Small intestine (tissue), 7 donors: Measurements from ENCODE around the gene GRHL1. TPM values are rescaled to one million over a fixed set of nuclear protein-coding genes. Genes with fewer than 3 reads are reported as not detected.

Experiments
- DNase-seq, 2 donors: peaks; one replicate each; pipeline versions ENCODE4 v3.0.0 to v3.0.0-alpha.2; 2013
- FAIRE-seq: peaks from 2 replicates; lab custom pipeline; 2012; peaks lifted over from hg19 to GRCh38; lab: Jason Lieb, UNC
- H3K27ac ChIP-seq, 3 donors: one replicate each; pipeline ENCODE4 v1.5.1; 2013; ENCODE audit warnings: low read length in 2 of 3, mild to moderate bottlenecking in 2 of 3, control low read depth in 1 of 3, inconsistent platforms in 1 of 3, low read depth in 1 of 3, moderate library complexity in 1 of 3
- H3K27me3 ChIP-seq, 3 donors: one replicate each; pipeline ENCODE4 v1.6.1; 2013; ENCODE audit warnings: low read length in 3 of 3, inconsistent platforms in 1 of 3; ENCODE audit not compliant: control insufficient read depth in 3 of 3, insufficient read depth in 3 of 3
- H3K36me3 ChIP-seq, 3 donors: one replicate each; pipeline ENCODE4 v1.6.1; 2013; ENCODE audit warnings: low read length in 3 of 3, inconsistent platforms in 1 of 3, low read depth in 1 of 3, mild to moderate bottlenecking in 1 of 3, moderate library complexity in 1 of 3; ENCODE audit not compliant: control insufficient read depth in 3 of 3, insufficient read depth in 2 of 3
- H3K4me1 ChIP-seq, 3 donors: one replicate each; pipeline ENCODE4 v1.6.1; 2013; ENCODE audit warnings: low read length in 2 of 3, inconsistent platforms in 1 of 3, low read depth in 1 of 3, mild to moderate bottlenecking in 1 of 3, moderate library complexity in 1 of 3; ENCODE audit not compliant: control insufficient read depth in 3 of 3, insufficient read depth in 2 of 3
- H3K4me3 ChIP-seq, 3 donors: one replicate each; pipeline ENCODE4 v1.5.1; 2013; ENCODE audit warnings: low read length in 3 of 3, control low read depth in 1 of 3, inconsistent platforms in 1 of 3, low read depth in 1 of 3, mild to moderate bottlenecking in 1 of 3, moderate library complexity in 1 of 3
- H3K9me3 ChIP-seq, 2 donors: one replicate each; pipeline ENCODE4 v1.6.1; 2013; ENCODE audit warnings: low read depth in 1 of 2, low read length in 1 of 2; ENCODE audit not compliant: control insufficient read depth in 2 of 2, insufficient read depth in 1 of 2
- WGBS, 3 donors: extraction: QIAGEN DNeasy Blood & Tissue Kit; methylation state at CpG; one replicate each; pipeline ENCODE4 v1.1.7; 2013; 5-methylcytosine and 5-hydroxymethylcytosine counted together
- polyA plus RNA-seq, 4 donors: library from polyadenylated mRNA; stranded (reverse) in 3 of 4; unstranded in 1 of 4; fragments of 200-250 nt in 3 of 4; fragments of 120-200 nt in 1 of 4; gene quantifications; one replicate each; pipeline versions ENCODE4 v1.2.1 to v1.2.3, GENCODE V29; 2013
- donor health status: healthy with polysubstance abuse.
- donor health status: control.
- donor health status: control.
- donor health status: Bipolar disorder and iron deficiency.
- donor health status: healthy.

Gene GRHL1
- polyA plus RNA-seq, 4 donors: 0.45 to 2.3 (median 0.64) TPM

- no peak for FAIRE-seq
- Histone ChIP-seq H3K27me3 (peaks cover 0 to 4% (median 0%) of the 10 kb centered on the region in 3 donors), H3K27ac (no peak overlapping the region)
Measured at GRCh38 chr2:9941996-9942390, 9.5 kb upstream of the GRHL1 start.

GRCh38 chr2:9944330-9944758 is 7.1 kb upstream of the GRHL1 start:
- peaks cover 0 to 4% (median 2%) of the 10 kb centered on the region in 3 donors for H3K27me3 ChIP-seq
- FAIRE-seq: no peak
- H3K9me3 ChIP-seq: no peaks in the 10 kb centered on the region
- H3K36me3 ChIP-seq: no peaks in the 10 kb centered on the region
- 28 to 59% (median 40%) methylated on average over 3 of the region's 3 CpGs for WGBS, 3 donors
- no peak overlapping the region for H3K27ac ChIP-seq
- no peak overlapping the region for H3K4me3 ChIP-seq
- H3K4me1 ChIP-seq: peaks cover 0 to 8% (median 0%) of the 10 kb centered on the region in 3 donors
- DNase-seq: no peak

More at GRCh38 chr2:9941996-9942390, 9.5 kb upstream of the GRHL1 start:
- Histone ChIP-seq H3K4me1 (peaks cover 0 to 9% (median 0%) of the 10 kb centered on the region in 3 donors), H3K36me3 (no peaks in the 10 kb centered on the region), H3K9me3 (no peaks in the 10 kb centered on the region), H3K4me3 (no peak overlapping the region)
- DNase-seq: no peak
- 65 to 79% (median 79%) methylated on average over 6 of the region's 6 CpGs for WGBS, 3 donors

- WGBS, 3 donors: 46 to 68% (median 46%) methylated on average over 7 of the region's 7 CpGs
- H3K27ac ChIP-seq: no peak overlapping the region
- no peak overlapping the region for H3K4me3 ChIP-seq
- H3K4me1 ChIP-seq: peaks cover 0 to 4% (median 0%) of the 10 kb centered on the region in 3 donors
- peaks cover 0 to 14% (median 4%) of the 10 kb centered on the region in 3 donors for H3K27me3 ChIP-seq
- FAIRE-seq (no peak), DNase-seq (no peak)
- H3K9me3 ChIP-seq: no peaks in the 10 kb centered on the region
- H3K36me3 ChIP-seq: no peaks in the 10 kb centered on the region
Measured at GRCh38 chr2:9945596-9945995, 5.9 kb upstream of the GRHL1 start.

GRCh38 chr2:9946076-9946475 is 5.4 kb upstream of the GRHL1 start:
- Histone ChIP-seq H3K36me3 (no peaks in the 10 kb centered on the region), H3K4me3 (no peak overlapping the region), H3K27ac (no peak overlapping the region), H3K27me3 (peaks cover 0 to 16% (median 4%) of the 10 kb centered on the region in 3 donors), H3K9me3 (no peaks in the 10 kb centered on the region), H3K4me1 (peaks cover 0 to 4% (median 0%) of the 10 kb centered on the region in 3 donors)
- WGBS, 3 donors: 84 to 90% (median 86%) methylated on average over 7 of the region's 7 CpGs
- FAIRE-seq (no peak), DNase-seq (no peak)

GRCh38 chr2:9946818-9947217 is 4.7 kb upstream of the GRHL1 start:
- no peak overlapping the region for H3K27ac ChIP-seq

GRCh38 chr2:9948721-9949120 is 2.8 kb upstream of the GRHL1 start:
- no peak overlapping the region for H3K27ac ChIP-seq
- no peaks in the 10 kb centered on the region for H3K9me3 ChIP-seq
- H3K4me1 ChIP-seq: no peaks in the 10 kb centered on the region
- DNase-seq (no peak), FAIRE-seq (no peak)
- no peak overlapping the region for H3K4me3 ChIP-seq
- peaks cover 0 to 16% (median 4%) of the 10 kb centered on the region in 3 donors for H3K27me3 ChIP-seq
- H3K36me3 ChIP-seq: no peaks in the 10 kb centered on the region
- WGBS, 3 donors: 95 to 97% (median 95%) methylated on average over 5 to 6 of the region's 6 CpGs

More at GRCh38 chr2:9946818-9947217, 4.7 kb upstream of the GRHL1 start:
- FAIRE-seq (no peak), DNase-seq (no peak)
- Histone ChIP-seq H3K4me1 (no peaks in the 10 kb centered on the region), H3K27me3 (peaks cover 0 to 16% (median 4%) of the 10 kb centered on the region in 3 donors), H3K4me3 (no peak overlapping the region), H3K9me3 (no peaks in the 10 kb centered on the region), H3K36me3 (no peaks in the 10 kb centered on the region)
- WGBS, 3 donors: 55 to 77% (median 74%) methylated on average over 5 of the region's 5 CpGs

GRCh38 chr2:9949239-9949991 is 2.1 kb upstream of the GRHL1 start:
- FAIRE-seq: no peak
- Histone ChIP-seq H3K27me3 (peaks cover 0 to 16% (median 4%) of the 10 kb centered on the region in 3 donors), H3K4me3 (no peak overlapping the region), H3K36me3 (no peaks in the 10 kb centered on the region), H3K9me3 (no peaks in the 10 kb centered on the region), H3K4me1 (peaks cover 0 to 5% (median 0%) of the 10 kb centered on the region in 3 donors), H3K27ac (no peak overlapping the region)
- 91 to 93% (median 92%) methylated on average over 22 to 23 of the region's 23 CpGs for WGBS, 3 donors
- DNase-seq: no peak

GRCh38 chr2:9949992-9950520 is 1.4 kb upstream of the GRHL1 start:
- no peaks in the 10 kb centered on the region for H3K36me3 ChIP-seq
- H3K4me3 ChIP-seq: no peak overlapping the region
- WGBS, 3 donors: 92 to 94% (median 93%) methylated on average over 14 of the region's 14 CpGs
- H3K27me3 ChIP-seq: peaks cover 0 to 16% (median 4%) of the 10 kb centered on the region in 3 donors
- H3K27ac ChIP-seq: no peak overlapping the region
- DNase-seq: no peak
- no peaks in the 10 kb centered on the region for H3K9me3 ChIP-seq
- H3K4me1 ChIP-seq: peaks cover 0 to 6% (median 0%) of the 10 kb centered on the region in 3 donors
- FAIRE-seq: no peak
